Fibroblast of lung (primary cell): Measurements from ENCODE around the gene STRBP.

Experiments
- CTCF ChIP-seq, 2 donors: IDR thresholded peaks in 1 of 2; conservative IDR thresholded peaks in 1 of 2; 1 replicate in 1 of 2; 2 replicates in 1 of 2; pipeline ENCODE4 v1.5.1; 2011 to 2012; ENCODE audit warnings: low read length in 2 of 2, control low read depth in 1 of 2, inconsistent platforms in 1 of 2, low read depth in 1 of 2, mild to moderate bottlenecking in 1 of 2
- EZH2 ChIP-seq: IDR thresholded peaks from 2 replicates; pipeline ENCODE4 v1.5.1; 2012; ENCODE audit warnings: low read length, control low read depth, mild to moderate bottlenecking; ENCODE audit errors: missing control alignments

GRCh38 chr9:123286324-123286723 is 17.9 kb upstream of the STRBP start:
- TF ChIP-seq CTCF (conservative IDR thresholded peaks at IDR 0.05 in 1 of 2, IDR thresholded peaks at IDR 0.05 in 1 of 2; ENCODE audit: low read depth in 1 of 2, low read length in 2 of 2) (no peak), EZH2 (no peak)
